Lower leg skin (tissue), 3 donors: ENCODE results near the gene ENTREP1.

Experiments
- CTCF ChIP-seq, 3 donors: fragments of 450-650 bp; IDR thresholded peaks; one replicate each; pipeline ENCODE4 v1.5.1; 2016; ENCODE audit warnings: antibody characterized with exemption in 3 of 3, mild to moderate bottlenecking in 3 of 3, moderate library complexity in 2 of 3
- POLR2A ChIP-seq, 2 donors: fragments of 450-650 bp; IDR thresholded peaks; one replicate each; pipeline ENCODE4 v1.6.1; 2016 to 2017; ENCODE audit warnings: antibody characterized with exemption in 2 of 2, mild to moderate bottlenecking in 1 of 2, moderate library complexity in 1 of 2

GRCh38 chr9:69314547-69314946 lies 10.5 kb upstream of the ENTREP1 start:
- no peak for TF ChIP-seq CTCF (IDR thresholded peaks at IDR 0.05)
- no peak for TF ChIP-seq POLR2A (IDR thresholded peaks at IDR 0.05)
